ENCODE measurements around the gene GSTA4.

Gene GSTA4

GRCh38 chr6:52937908-52938307 lies 57.2 kb downstream of the GSTA4 start:
- DNase-seq (no peak), ATAC-seq (no peak)
- no peaks in the 10 kb centered on the region for H3K4me1 Mint-ChIP-seq
- peaks cover 5% of the 10 kb centered on the region for H3K27me3 Mint-ChIP-seq
- no peak overlapping the region for H3K27ac Mint-ChIP-seq
- no peak overlapping the region for H3K4me3 Mint-ChIP-seq
- H3K36me3 Mint-ChIP-seq (ENCODE audit: low read depth), result no peaks in the 10 kb centered on the region
- no peaks in the 10 kb centered on the region for H3K9me3 Mint-ChIP-seq

DNA sequence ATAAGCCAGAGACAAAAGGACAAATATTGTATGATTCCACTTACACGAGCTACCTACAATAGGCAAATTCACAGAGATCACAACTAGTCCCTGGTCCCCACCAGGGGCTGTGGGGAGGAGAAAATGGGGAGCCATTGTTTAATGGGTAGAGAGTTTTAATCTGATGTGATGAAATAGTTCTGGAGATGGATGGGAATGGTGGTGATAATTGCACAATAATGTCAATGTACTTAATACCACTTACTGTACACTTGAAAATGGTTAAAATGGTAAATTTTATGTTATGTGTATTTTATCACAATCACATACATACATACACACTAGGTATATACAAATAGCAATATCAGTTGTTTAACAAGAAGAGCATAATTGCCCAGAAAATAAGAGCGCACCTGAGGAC lies 61.3 kb downstream of the GSTA4 start:
- Mint-ChIP-seq H3K27ac (no peak overlapping the region), H3K27me3 (peaks cover 2% of the 10 kb centered on the region), H3K36me3 (ENCODE audit: low read depth) (no peaks in the 10 kb centered on the region), H3K4me1 (no peaks in the 10 kb centered on the region), H3K9me3 (no peaks in the 10 kb centered on the region), H3K4me3 (no peak overlapping the region)
- ATAC-seq (no peak), DNase-seq (no peak)

DNA sequence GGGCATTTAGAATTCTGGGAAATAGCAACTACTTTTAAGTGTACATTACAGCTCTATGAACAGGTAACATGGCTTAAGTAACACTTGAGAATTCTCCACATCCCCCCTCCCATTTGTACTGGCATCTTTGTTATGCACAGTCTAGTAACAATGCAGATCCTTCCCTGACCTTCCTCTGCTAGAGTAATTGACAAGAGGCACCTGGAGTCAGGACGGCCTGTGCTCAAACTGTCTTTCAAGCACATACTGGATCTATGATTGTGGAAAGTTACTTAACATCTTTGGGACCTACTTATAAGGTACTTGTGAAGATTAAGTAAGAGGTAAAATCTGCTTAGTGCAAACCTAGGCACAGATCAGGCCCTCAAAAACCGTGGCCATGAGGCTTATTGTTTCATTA lies 63.7 kb downstream of the GSTA4 start:
- Mint-ChIP-seq H3K4me1 (no peaks in the 10 kb centered on the region), H3K27ac (no peak overlapping the region), H3K4me3 (no peak overlapping the region), H3K36me3 (ENCODE audit: low read depth) (no peaks in the 10 kb centered on the region), H3K9me3 (no peaks in the 10 kb centered on the region), H3K27me3 (peaks cover 4% of the 10 kb centered on the region)
- DNase-seq, result no peak
- no peak for ATAC-seq

DNA sequence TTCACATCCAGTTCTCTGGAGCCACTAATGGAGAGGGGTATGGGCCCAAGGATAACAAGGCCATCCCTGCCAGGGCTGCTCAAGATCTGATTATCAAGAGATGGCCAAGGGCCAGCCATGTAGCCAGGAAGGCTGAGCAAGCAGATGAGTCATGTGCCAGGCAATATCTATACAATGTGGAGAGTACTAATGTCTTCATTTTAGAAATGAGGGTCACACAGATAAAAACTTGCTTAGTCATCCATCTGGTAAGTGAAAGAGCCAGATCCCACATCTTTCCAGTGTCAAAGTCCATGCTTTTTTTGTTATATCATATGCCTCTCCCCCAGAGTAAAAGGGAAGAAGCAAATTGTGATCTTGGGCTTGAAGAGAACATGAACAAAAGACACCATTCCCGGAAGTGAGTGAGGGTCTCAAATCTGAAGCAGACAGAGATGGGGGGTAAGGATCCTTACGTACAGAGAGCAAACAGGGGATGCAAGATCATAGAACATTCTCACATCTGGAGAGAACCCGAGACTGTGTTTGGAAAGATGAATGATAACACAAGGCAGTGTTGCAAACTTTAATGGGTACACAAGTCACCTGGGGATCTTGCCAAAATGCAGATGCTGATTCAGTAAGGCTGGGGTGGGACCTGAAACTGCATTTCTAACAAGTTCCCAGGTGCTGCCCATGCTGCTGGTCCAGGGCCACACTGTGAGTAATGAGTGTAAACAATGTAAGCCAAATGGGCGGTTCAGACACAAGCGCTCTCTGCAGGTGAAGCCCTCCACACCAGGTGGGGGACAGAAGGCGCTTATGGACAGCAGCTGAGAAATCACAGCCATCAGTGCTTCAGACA lies 65.5 kb downstream of the GSTA4 start:
- DNase-seq, result no peak
- H3K36me3 Mint-ChIP-seq (ENCODE audit: low read depth), result no peaks in the 10 kb centered on the region

More for the DNA sequence above, 65.5 kb downstream of the GSTA4 start:
- no peak overlapping the region for H3K27ac Mint-ChIP-seq
- no peaks in the 10 kb centered on the region for H3K9me3 Mint-ChIP-seq
- peaks cover 2% of the 10 kb centered on the region for H3K27me3 Mint-ChIP-seq
- peak; percentile 33 for ATAC-seq
- no peak overlapping the region for H3K4me3 Mint-ChIP-seq
- H3K4me1 Mint-ChIP-seq, result no peaks in the 10 kb centered on the region

Data from activated naive CD8-positive, alpha-beta T cell treated with anti-CD3 and anti-CD28 coated beads, Interleukin-2, amount 50 U/mL, for 24 hours (primary cell).